Fibroblast of the aortic adventitia (primary cell): ENCODE results near the gene MANEA. TPM values are rescaled to one million over a fixed set of nuclear protein-coding genes. Genes with fewer than 3 reads are reported as not detected.

Experiments
- DNase-seq: peaks from one replicate; pipeline ENCODE4 v3.0.0-alpha.2; 2010; ENCODE audit warnings: low read depth
- H3K4me3 ChIP-seq: 2 replicates; pipeline ENCODE4 v1.5.1; 2011; ENCODE audit warnings: low read depth, mild to moderate bottlenecking, control low read depth, low read length, moderate library complexity
- CTCF ChIP-seq: IDR thresholded peaks from 2 replicates; pipeline ENCODE4 v1.5.1; 2011; ENCODE audit warnings: mild to moderate bottlenecking, low read length, control low read depth, inconsistent platforms; ENCODE audit not compliant: insufficient read depth
- total RNA-seq: library from RNA; depleted of rRNA; stranded (reverse); fragments of >200 nt; gene quantifications from 2 replicates; pipeline ENCODE4 v1.2.3, GENCODE V29; 2012; ENCODE audit warnings: low replicate concordance

MANEA gene
- total RNA-seq, 1 donor: 24.9 TPM

DNA sequence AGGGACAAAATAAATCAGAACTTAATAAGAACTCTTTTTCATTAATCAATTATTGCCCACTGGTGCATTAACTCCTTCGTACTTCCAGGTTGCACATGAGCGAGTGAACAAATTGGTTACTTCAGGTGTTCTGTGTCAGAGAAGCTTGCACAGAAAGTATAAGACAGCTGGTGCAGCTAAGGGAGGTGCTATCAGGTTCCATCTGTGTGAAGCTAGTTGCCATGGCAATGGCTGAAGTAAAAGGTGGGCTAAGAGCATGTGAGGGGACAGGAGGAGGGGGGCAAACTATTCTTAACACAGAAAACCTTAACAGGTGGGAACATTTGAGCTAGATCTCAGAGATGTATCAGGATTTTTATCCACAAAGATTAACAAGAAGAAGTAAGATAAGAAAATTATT is 81.6 kb downstream of the MANEA start:
- DNase-seq: no peak
- H3K4me3 ChIP-seq: no peak overlapping the region
- TF ChIP-seq CTCF: no peak
